Osteoblast (primary cell): Measurements from ENCODE around the gene CLTRN. TPM values are rescaled to one million over a fixed set of nuclear protein-coding genes. Genes with fewer than 3 reads are reported as not detected.

Experiments
- DNase-seq: peaks from one replicate; pipeline ENCODE4 v3.0.0; 2011; ENCODE audit warnings: low spot score, mixed read lengths; ENCODE audit not compliant: insufficient read length; ENCODE audit errors: missing footprints
- H2AFZ ChIP-seq: 2 replicates; pipeline ENCODE4 v1.6.0; 2011; ENCODE audit warnings: mild to moderate bottlenecking, low read length
- H3K27ac ChIP-seq: 2 replicates; pipeline ENCODE4 v1.5.1; 2011; ENCODE audit warnings: mild to moderate bottlenecking, low read depth, low read length, moderate library complexity
- H3K27me3 ChIP-seq: 2 replicates; pipeline ENCODE4 v1.6.0; 2012; ENCODE audit warnings: mild to moderate bottlenecking, control low read depth, inconsistent platforms, low read length, moderate library complexity; ENCODE audit not compliant: insufficient read depth
- H3K36me3 ChIP-seq: 2 replicates; pipeline ENCODE4 v1.5.1; 2011; ENCODE audit warnings: mild to moderate bottlenecking, low read length, control low read depth, moderate library complexity; ENCODE audit not compliant: insufficient read depth
- H3K4me1 ChIP-seq: 2 replicates; pipeline ENCODE4 v1.5.1; 2011; ENCODE audit warnings: mild to moderate bottlenecking, low read length, control low read depth, moderate library complexity; ENCODE audit not compliant: insufficient read depth
- H3K4me2 ChIP-seq: 2 replicates; pipeline ENCODE4 v1.6.0; 2011; ENCODE audit warnings: mild to moderate bottlenecking, low read length; ENCODE audit not compliant: insufficient read depth
- H3K4me3 ChIP-seq: fragments of 200-600 bp; sonication (generic); 3 replicates; pipeline ENCODE4 v1.5.1; 2012; ENCODE audit warnings: mild to moderate bottlenecking, low read length, inconsistent platforms; ENCODE audit not compliant: insufficient read depth
- H3K79me2 ChIP-seq: 2 replicates; pipeline ENCODE4 v1.6.0; 2012; ENCODE audit warnings: mild to moderate bottlenecking, low read length, control low read depth, inconsistent platforms; ENCODE audit not compliant: insufficient read depth
- H3K9me3 ChIP-seq: 2 replicates; pipeline ENCODE4 v1.5.1; 2011; ENCODE audit warnings: low read depth, low read length, control low read depth
- H4K20me1 ChIP-seq: 2 replicates; pipeline ENCODE4 v1.6.0; 2012; ENCODE audit warnings: mild to moderate bottlenecking, low read length, control low read depth; ENCODE audit not compliant: insufficient read depth
- CTCF ChIP-seq: IDR thresholded peaks from 2 replicates; pipeline ENCODE4 v1.5.1; 2011; ENCODE audit warnings: mild to moderate bottlenecking, low read depth, low read length, moderate library complexity; ENCODE audit errors: extremely low read depth
- total RNA-seq: library from RNA; depleted of rRNA; stranded (reverse); fragments of >200 nt; gene quantifications from 2 replicates; pipeline ENCODE4 v1.2.3, GENCODE V29; 2012

Gene CLTRN
- total RNA-seq, 1 donor = 0.36 TPM

- Histone ChIP-seq H2AFZ (no peak overlapping the region), H3K4me2 (no peak overlapping the region), H3K27ac (no peak overlapping the region), H3K36me3 (no peaks in the 10 kb centered on the region), H3K4me3 (no peak overlapping the region), H3K27me3 (peaks cover 4% of the 10 kb centered on the region), H3K9me3 (no peaks in the 10 kb centered on the region), H4K20me1 (no peaks in the 10 kb centered on the region), H3K4me1 (no peaks in the 10 kb centered on the region), H3K79me2 (no peaks in the 10 kb centered on the region)
- TF ChIP-seq CTCF = no peak
- DNase-seq = no peak
These were observed 19.3 kb downstream of the CLTRN start for GRCh38 chrX:15645266-15645665.

- Histone ChIP-seq H3K4me3 (no peak overlapping the region), H3K9me3 (no peaks in the 10 kb centered on the region), H3K27me3 (peaks cover 1% of the 10 kb centered on the region), H4K20me1 (no peaks in the 10 kb centered on the region), H3K4me2 (no peak overlapping the region), H3K27ac (no peak overlapping the region), H3K36me3 (no peaks in the 10 kb centered on the region), H3K4me1 (no peaks in the 10 kb centered on the region), H3K79me2 (no peaks in the 10 kb centered on the region), H2AFZ (no peak overlapping the region)
- TF ChIP-seq CTCF = no peak
- DNase-seq = no peak
These were observed 20.1 kb downstream of the CLTRN start for GRCh38 chrX:15644560-15644872.

- Histone ChIP-seq H3K9me3 (no peaks in the 10 kb centered on the region), H3K36me3 (no peaks in the 10 kb centered on the region), H3K27ac (no peak overlapping the region), H3K4me1 (no peaks in the 10 kb centered on the region), H3K27me3 (no peaks in the 10 kb centered on the region), H3K4me2 (no peak overlapping the region), H2AFZ (no peak overlapping the region), H3K4me3 (no peak overlapping the region), H4K20me1 (no peaks in the 10 kb centered on the region), H3K79me2 (no peaks in the 10 kb centered on the region)
- no peak for TF ChIP-seq CTCF
- DNase-seq = no peak
These were observed 20.6 kb downstream of the CLTRN start for GRCh38 chrX:15643786-15644559.

GRCh38 chrX:15631637-15632036 is 33.0 kb downstream of the CLTRN start:
- H3K36me3 ChIP-seq = no peaks in the 10 kb centered on the region
- H3K27me3 ChIP-seq = no peaks in the 10 kb centered on the region
- H3K4me1 ChIP-seq = no peaks in the 10 kb centered on the region
- no peaks in the 10 kb centered on the region for H3K9me3 ChIP-seq
- no peak overlapping the region for H3K4me3 ChIP-seq
- no peaks in the 10 kb centered on the region for H4K20me1 ChIP-seq
- no peak for DNase-seq
- no peak for TF ChIP-seq CTCF
- no peak overlapping the region for H3K4me2 ChIP-seq
- no peak overlapping the region for H3K27ac ChIP-seq
- no peaks in the 10 kb centered on the region for H3K79me2 ChIP-seq
- no peak overlapping the region for H2AFZ ChIP-seq
